ENCODE measurements around the gene BPGM.
"Not testable (repeated sequence)": the region's sequence is repeated elsewhere in the genome, so short reads cannot be mapped to it uniquely, and the experiment has no call there.

BPGM gene

DNA sequence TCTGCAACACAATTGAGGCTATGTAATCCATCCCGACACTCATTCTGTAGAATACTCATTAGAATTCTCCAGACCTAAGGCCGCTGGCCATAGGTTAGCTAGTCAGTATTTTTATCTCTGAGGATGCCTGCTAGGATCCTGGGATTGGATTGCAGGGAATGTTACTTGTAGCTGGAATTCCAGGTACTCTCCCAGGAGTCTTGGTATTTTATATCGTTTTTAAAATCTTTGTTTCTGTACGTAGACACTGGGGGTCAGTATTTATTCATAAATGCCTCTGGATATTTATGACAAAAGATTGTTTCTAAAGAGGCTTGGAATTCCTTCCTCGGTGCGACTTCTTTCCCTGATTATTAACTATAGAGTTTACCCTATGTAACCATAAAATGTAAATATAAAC is 40.1 kb downstream of the BPGM start:
- DNase-seq (ENCODE audit: low spot score), result no peak
- TF ChIP-seq, protein P1, sequence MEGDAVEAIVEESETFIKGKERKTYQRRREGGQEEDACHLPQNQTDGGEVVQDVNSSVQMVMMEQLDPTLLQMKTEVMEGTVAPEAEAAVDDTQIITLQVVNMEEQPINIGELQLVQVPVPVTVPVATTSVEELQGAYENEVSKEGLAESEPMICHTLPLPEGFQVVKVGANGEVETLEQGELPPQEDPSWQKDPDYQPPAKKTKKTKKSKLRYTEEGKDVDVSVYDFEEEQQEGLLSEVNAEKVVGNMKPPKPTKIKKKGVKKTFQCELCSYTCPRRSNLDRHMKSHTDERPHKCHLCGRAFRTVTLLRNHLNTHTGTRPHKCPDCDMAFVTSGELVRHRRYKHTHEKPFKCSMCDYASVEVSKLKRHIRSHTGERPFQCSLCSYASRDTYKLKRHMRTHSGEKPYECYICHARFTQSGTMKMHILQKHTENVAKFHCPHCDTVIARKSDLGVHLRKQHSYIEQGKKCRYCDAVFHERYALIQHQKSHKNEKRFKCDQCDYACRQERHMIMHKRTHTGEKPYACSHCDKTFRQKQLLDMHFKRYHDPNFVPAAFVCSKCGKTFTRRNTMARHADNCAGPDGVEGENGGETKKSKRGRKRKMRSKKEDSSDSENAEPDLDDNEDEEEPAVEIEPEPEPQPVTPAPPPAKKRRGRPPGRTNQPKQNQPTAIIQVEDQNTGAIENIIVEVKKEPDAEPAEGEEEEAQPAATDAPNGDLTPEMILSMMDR (IDR thresholded peaks at IDR 0.05; ENCODE audit: borderline replicate concordance, control extremely low read depth, extremely low read depth, insufficient read depth, missing control alignments), result no peak
- in situ Hi-C loops (cut with MboI; ENCODE audit: low sequenced_read_pairs, unreplicated experiment), result no loop called here

DNA sequence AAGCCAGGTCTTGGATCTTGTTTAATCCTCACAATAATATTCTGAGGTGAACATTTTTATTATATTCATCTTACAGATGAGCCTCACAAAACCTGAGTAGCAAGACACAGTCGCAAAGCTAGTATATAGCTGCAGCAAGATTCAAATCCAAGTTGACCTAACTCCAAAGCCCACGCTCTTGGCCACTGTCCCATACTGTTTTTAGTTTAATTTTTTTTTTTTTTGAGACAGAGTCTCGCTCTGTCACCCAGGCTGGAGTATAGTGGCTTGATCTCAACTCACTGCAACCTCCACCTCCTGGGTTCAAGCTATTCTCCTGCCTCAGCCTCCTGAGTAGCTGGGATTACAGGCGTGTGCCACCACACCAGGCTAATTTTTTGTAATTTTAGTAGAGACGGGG is 42.9 kb downstream of the BPGM start:
- in situ Hi-C loops (cut with MboI; ENCODE audit: low sequenced_read_pairs, unreplicated experiment); DNase-seq (ENCODE audit: low spot score): not testable (repeated sequence)

DNA sequence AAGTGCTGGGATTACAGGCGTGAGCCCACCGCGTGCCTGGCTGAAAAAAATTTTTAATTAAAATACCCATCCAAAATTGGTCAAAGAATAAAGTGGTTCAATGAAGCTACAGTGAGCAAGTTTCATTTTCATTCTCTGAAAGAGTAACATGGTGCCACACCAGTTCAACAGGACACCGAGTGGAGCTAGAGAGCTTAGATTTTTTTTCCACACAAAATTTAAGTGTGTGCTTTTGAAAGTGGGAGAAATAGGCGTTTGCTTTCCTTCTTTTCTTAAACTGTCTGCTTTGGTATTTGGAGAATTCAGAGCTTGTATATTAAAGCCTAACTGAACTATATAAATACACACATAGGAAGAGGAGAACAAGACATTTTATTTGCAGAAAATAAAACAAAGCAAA is 43.4 kb downstream of the BPGM start:
- TF ChIP-seq, protein P1 (IDR thresholded peaks at IDR 0.05; ENCODE audit: borderline replicate concordance, control extremely low read depth, extremely low read depth, insufficient read depth, missing control alignments), result no peak
- in situ Hi-C loops (cut with MboI; ENCODE audit: low sequenced_read_pairs, unreplicated experiment), result no loop called here
- peak; percentile 44 for DNase-seq (ENCODE audit: low spot score)

DNA sequence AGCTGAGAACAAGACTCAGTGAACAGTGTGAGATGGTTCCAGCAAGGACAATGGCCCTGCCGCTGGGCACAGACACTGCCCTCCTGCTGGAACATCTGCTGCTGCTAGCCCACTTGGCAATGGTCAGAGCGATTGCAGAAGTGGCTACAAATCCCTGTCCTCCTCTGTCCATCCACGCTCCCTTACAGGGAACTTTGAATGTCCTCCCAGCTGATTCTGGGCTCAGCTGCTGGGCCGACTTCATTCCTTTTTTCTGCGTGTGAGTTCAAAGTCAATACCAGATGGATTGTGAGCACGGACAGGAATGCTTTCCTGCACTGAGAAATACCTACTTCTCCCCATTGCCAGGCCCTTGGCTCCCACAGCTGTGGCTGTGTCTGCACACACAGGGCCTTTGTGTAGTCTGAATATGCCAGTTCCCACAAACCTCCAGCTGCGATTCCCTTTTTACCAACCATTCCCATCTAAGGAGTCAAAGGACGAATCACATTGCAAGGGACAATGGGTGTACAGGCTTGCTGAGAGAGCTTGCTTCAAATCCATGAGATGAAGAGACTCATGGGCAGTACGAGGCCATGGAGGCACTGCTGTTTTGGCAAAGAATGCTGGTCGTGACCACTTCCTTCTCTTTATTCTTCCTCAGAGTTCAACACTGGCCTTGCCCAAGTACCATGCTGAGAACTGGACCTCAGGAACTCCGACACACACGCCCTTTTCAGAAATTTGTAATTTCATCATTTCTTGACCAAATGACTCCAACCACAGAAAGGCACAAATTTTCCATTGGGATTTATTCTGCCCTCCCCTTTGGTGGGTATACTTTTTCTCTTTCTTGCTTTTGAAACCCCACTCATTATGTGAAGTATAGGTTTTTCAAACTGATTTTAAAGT is 44.2 kb downstream of the BPGM start:
- TF ChIP-seq, protein P1 (IDR thresholded peaks at IDR 0.05; ENCODE audit: borderline replicate concordance, control extremely low read depth, extremely low read depth, insufficient read depth, missing control alignments), result no peak
- in situ Hi-C loops (cut with MboI; ENCODE audit: low sequenced_read_pairs, unreplicated experiment), result no loop called here
- no peak for DNase-seq (ENCODE audit: low spot score)

DNA sequence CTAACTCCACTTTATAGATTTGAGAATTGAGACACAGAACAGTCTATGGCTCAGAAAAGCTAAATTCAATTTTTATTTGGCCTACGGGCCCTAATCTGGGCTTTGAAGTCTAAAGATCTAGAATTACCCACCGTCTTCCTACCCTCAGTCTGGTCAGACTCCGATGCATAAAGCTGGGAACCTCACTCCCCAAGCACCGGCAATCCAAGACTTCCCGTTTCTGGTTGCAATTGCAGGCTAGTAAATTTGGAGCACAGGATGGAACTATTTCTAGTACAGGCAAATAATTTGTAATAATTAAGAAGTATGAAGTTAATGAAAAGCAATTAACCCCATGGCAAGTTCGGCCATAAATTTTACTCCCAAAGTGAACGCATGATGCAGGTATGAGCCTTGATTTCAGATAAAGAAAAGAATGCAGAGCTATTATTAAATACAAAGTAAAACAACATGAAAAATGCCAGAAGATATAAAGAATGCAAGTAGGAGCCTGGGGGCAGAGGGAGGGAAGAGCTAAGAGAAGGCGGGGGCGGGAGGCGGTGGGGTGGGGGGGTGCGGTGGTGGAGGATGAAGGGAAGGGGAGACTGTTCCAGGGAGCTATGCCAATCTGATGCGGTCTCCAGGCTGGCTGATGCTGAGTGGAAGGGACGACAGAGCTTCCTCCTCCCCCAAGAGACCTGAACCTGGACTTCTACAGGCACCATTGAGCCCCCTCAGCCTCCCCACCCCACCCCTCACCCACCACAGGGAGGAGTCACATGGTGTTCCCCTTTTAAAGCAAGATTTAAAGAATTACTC is 45.1 kb downstream of the BPGM start:
- TF ChIP-seq, protein P1 (IDR thresholded peaks at IDR 0.05; ENCODE audit: borderline replicate concordance, control extremely low read depth, extremely low read depth, insufficient read depth, missing control alignments), result no peak
- in situ Hi-C loops (cut with MboI; ENCODE audit: low sequenced_read_pairs, unreplicated experiment), result no loop called here
- DNase-seq (ENCODE audit: low spot score), result no peak

DNA sequence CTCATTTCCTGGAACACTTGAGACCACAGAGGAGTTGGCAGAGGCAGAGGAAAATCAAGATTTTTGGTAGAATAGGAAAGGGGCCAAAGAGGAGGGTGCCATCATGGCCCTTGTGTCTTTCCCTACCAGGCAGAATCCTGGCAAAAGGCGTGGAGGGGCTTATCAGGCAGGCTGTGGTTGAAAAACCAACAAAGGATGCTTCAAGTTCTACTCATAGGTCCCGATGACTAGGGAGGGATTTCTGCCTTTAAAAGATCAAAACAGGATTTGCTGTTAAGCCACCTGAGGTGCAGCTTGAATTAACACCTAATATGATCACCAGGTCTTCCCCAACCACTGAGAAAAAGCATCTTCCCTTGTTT is 45.7 kb downstream of the BPGM start:
- in situ Hi-C loops (cut with MboI; ENCODE audit: low sequenced_read_pairs, unreplicated experiment), result no loop called here
- TF ChIP-seq, protein P1 (IDR thresholded peaks at IDR 0.05; ENCODE audit: borderline replicate concordance, control extremely low read depth, extremely low read depth, insufficient read depth, missing control alignments), result no peak
- DNase-seq (ENCODE audit: low spot score), result no peak

DNA sequence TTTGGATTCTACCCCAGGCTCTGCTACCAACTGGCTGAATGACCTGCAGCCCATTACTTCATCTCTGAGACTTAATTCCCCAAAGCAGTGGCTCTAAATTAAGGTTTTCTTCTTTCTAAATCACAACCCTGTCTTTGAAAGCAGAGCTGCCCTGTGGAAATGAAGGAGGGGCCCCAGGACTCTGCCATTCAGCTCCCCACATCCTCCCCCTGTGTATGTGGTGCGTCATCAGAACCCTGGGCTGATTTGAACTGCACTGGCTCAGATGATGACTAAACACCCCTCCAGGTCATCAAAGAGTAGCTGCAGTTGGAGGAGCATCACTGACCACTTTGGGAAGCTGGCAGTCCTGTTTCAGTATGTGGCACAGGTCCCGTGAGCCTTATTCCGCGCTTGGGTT is 46.6 kb downstream of the BPGM start:
- TF ChIP-seq, protein P1 (IDR thresholded peaks at IDR 0.05; ENCODE audit: borderline replicate concordance, control extremely low read depth, extremely low read depth, insufficient read depth, missing control alignments), result no peak
- in situ Hi-C loops (cut with MboI; ENCODE audit: low sequenced_read_pairs, unreplicated experiment), result no loop called here
- no peak for DNase-seq (ENCODE audit: low spot score)
